Measurements from ENCODE around the gene CCDC201.
"Not testable (repeated sequence)": the region's sequence is repeated elsewhere in the genome, so short reads cannot be mapped to it uniquely, and the experiment has no call there.

CCDC201 gene

DNA sequence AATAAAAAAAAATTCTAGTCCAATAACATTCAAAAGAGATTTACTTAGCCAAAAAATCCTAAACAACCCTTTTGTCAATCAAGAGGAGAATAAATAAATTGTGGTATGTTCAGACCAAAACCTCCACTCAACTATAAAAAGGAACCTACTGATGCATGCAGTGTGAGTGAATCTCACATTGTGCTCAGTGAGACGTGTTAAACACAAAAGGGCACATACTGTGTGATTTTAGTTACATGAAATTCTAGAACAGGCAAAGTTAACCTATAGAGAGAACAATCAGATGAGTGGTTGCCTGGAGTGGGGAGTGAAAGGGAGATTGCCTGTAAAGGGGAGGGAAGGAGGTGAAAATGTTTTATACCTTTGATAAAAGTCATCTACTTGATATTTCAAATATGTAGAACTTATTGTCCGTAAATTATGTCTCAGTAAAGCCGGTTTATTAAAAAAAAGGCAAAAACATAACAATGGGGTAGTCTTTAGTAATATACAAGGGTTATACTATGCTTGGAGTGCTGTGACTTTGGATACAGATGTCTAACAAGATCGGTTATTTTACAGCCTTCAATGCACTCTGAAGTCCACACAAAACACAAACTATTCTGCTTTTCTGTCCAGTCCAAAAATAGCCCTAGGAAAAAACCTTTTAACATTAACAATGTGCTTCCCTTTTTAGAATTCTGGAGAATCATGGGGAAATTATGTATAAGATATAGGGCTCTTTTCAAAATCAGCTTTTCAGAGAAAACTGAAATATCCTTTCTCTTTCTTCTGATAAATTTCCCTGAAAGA is 30.8 kb downstream of the CCDC201 start:
- H3K9ac ChIP-seq (ENCODE audit: low read length); H3K4me1 ChIP-seq (ENCODE audit: control insufficient read depth, insufficient read depth, low read length); H3K27ac ChIP-seq (ENCODE audit: low read depth, low read length); H3K4me3 ChIP-seq (ENCODE audit: low read depth, low read length); H3K9me3 ChIP-seq (ENCODE audit: control insufficient read depth, insufficient read depth, low read depth, low read length); H3K36me3 ChIP-seq (ENCODE audit: control insufficient read depth, insufficient read depth, low read length); H3K27me3 ChIP-seq (ENCODE audit: control insufficient read depth, insufficient read depth, low read length): not testable (repeated sequence)

DNA sequence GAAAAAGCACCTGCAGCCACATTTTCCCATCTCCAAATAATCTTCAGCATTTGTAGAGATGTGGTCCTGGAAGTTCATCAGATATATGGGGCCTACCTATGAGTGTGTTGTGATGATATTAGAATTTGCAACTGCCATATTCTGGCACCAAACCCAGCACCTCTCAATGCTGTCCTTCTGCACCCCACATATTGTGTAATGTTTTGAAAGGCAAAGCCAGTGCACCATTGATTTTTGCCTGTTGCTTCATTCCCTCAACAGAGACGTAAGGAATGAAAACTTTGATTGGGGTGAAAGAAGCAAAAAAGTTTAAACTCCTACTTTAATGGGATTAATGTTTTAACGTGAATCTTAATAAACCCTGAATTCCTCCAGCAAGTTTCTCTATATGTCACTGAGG is 34.0 kb downstream of the CCDC201 start:
- not testable (repeated sequence) for H3K9me3 ChIP-seq (ENCODE audit: control insufficient read depth, insufficient read depth, low read depth, low read length); H3K27ac ChIP-seq (ENCODE audit: low read depth, low read length); H3K27me3 ChIP-seq (ENCODE audit: control insufficient read depth, insufficient read depth, low read length); H3K4me3 ChIP-seq (ENCODE audit: low read depth, low read length); H3K4me1 ChIP-seq (ENCODE audit: control insufficient read depth, insufficient read depth, low read length); H3K36me3 ChIP-seq (ENCODE audit: control insufficient read depth, insufficient read depth, low read length); H3K9ac ChIP-seq (ENCODE audit: low read length)

DNA sequence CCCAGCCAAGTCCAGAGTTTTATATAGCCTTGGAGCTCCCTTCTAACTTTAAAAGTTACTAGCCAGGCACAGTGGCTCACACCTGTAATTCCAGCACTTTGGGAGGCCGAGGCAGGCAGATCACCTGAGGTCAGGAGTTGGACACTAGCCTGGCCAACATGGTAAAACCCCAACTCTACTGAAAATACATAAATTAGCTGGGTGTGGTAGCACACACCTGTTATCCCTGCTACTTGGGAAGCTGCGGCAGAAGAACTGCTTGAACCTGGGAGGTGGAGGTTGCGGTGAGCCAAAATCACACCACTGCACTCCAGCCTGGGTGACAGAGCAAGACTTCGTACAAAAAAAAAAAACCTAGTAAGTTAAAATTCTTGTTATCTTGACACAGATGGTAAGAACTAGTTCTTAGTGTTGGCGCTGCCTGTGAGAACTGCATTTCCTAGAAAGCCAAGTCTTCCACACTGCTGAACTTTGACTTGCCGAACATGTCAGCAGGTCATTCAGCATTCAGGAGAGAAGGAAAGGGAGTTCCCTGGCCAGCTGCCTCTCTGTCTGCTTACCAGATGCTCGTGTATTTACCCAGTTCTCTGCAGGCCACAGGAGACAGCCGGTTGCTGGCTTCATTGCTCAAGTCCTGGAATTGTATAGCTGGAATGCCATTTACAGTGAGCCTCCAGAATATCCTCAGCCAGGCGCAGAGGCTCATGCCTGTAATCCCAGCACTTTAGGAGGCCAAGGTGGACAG is 40.3 kb downstream of the CCDC201 start:
- H3K27me3 ChIP-seq (ENCODE audit: control insufficient read depth, insufficient read depth, low read length); H3K4me3 ChIP-seq (ENCODE audit: low read depth, low read length); H3K36me3 ChIP-seq (ENCODE audit: control insufficient read depth, insufficient read depth, low read length); H3K27ac ChIP-seq (ENCODE audit: low read depth, low read length); H3K9me3 ChIP-seq (ENCODE audit: control insufficient read depth, insufficient read depth, low read depth, low read length); H3K4me1 ChIP-seq (ENCODE audit: control insufficient read depth, insufficient read depth, low read length); H3K9ac ChIP-seq (ENCODE audit: low read length): not testable (repeated sequence)

DNA sequence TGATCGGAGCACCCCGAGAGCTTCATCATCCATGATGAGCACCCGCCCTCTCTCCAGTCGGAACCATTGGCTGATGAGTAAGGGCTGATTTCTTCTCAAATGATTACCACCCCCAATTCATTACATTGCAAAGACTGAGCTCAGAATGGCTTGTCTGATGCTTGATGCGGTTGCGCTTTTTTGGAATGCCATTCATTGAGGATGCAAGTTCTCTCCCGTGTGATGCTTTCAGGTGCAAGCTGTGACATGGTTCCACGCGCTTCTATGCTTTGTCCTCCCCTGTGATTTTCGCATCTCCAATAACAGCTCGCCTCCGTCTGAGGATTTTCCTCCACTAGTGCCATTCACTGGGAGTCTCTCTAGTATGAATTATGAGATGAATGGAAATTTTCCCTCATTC is 43.0 kb downstream of the CCDC201 start:
- H3K4me1 ChIP-seq (ENCODE audit: control insufficient read depth, insufficient read depth, low read length); H3K36me3 ChIP-seq (ENCODE audit: control insufficient read depth, insufficient read depth, low read length); H3K4me3 ChIP-seq (ENCODE audit: low read depth, low read length); H3K27me3 ChIP-seq (ENCODE audit: control insufficient read depth, insufficient read depth, low read length); H3K27ac ChIP-seq (ENCODE audit: low read depth, low read length); H3K9me3 ChIP-seq (ENCODE audit: control insufficient read depth, insufficient read depth, low read depth, low read length); H3K9ac ChIP-seq (ENCODE audit: low read length): not testable (repeated sequence)

DNA sequence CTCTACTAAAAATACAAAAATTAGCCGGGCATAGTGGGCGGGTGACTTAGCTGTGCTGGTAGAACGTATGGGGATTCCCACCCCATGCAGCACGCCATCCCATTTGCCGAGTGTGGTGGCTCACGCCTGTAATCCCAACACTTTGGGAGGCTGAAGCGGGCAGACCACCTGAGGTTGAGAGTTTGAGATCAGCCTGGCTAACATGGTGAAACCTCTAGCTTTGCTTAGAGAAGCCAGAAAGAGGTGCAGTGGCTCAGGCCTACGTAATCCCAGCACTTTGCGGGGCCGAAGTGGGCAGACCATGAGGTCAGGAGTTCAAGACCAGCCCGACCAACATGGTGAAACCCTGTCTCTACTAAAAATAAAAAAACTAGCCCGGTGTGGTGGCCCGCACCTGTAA is 45.2 kb downstream of the CCDC201 start:
- not testable (repeated sequence) for H3K9me3 ChIP-seq (ENCODE audit: control insufficient read depth, insufficient read depth, low read depth, low read length); H3K27ac ChIP-seq (ENCODE audit: low read depth, low read length); H3K36me3 ChIP-seq (ENCODE audit: control insufficient read depth, insufficient read depth, low read length); H3K27me3 ChIP-seq (ENCODE audit: control insufficient read depth, insufficient read depth, low read length); H3K4me3 ChIP-seq (ENCODE audit: low read depth, low read length); H3K4me1 ChIP-seq (ENCODE audit: control insufficient read depth, insufficient read depth, low read length); H3K9ac ChIP-seq (ENCODE audit: low read length)

DNA sequence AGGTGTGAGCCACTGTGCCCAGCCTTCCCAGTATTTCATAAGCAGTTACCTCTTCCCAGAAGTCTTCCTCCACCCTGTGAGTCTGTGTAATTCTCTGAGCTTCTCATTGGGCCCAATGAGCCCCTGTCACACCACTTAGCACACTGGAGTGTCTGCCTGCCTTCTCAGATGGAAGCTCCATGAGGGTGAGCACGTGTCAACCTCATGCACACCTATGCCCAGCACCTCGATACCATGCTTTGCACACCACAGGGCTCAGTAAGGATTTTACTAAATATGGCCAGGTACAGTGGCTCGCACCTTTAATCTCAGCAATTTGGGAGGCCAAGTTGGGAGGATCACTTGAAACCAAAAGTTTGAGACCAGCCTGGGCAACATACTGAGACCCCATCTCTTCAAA is 46.3 kb downstream of the CCDC201 start:
- not testable (repeated sequence) for H3K9me3 ChIP-seq (ENCODE audit: control insufficient read depth, insufficient read depth, low read depth, low read length); H3K27ac ChIP-seq (ENCODE audit: low read depth, low read length); H3K9ac ChIP-seq (ENCODE audit: low read length); H3K4me3 ChIP-seq (ENCODE audit: low read depth, low read length); H3K36me3 ChIP-seq (ENCODE audit: control insufficient read depth, insufficient read depth, low read length); H3K27me3 ChIP-seq (ENCODE audit: control insufficient read depth, insufficient read depth, low read length); H3K4me1 ChIP-seq (ENCODE audit: control insufficient read depth, insufficient read depth, low read length)

DNA sequence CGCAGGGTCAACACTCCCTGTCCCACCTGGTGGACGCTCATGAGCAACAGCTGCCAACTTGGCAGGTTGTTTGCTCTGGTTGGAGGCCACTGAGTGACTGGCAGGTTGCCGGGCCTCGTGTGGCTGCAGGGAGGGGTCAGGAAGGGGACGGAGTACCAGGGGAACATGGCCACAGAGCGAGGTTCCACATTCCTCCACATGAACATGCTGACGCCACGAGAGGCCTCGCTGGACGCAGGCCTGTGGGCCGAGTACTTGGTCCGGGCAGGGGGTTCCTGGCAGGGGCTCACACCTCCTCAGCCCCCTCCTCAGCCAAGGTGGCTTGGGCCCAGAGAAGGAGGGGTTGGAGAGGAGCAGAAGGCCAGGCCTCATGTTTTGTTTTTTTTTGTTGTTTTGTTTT is 54.1 kb downstream of the CCDC201 start:
- H3K27me3 ChIP-seq (ENCODE audit: control insufficient read depth, insufficient read depth, low read length); H3K4me1 ChIP-seq (ENCODE audit: control insufficient read depth, insufficient read depth, low read length); H3K27ac ChIP-seq (ENCODE audit: low read depth, low read length); H3K36me3 ChIP-seq (ENCODE audit: control insufficient read depth, insufficient read depth, low read length); H3K9ac ChIP-seq (ENCODE audit: low read length); H3K4me3 ChIP-seq (ENCODE audit: low read depth, low read length); H3K9me3 ChIP-seq (ENCODE audit: control insufficient read depth, insufficient read depth, low read depth, low read length): not testable (repeated sequence)

DNA sequence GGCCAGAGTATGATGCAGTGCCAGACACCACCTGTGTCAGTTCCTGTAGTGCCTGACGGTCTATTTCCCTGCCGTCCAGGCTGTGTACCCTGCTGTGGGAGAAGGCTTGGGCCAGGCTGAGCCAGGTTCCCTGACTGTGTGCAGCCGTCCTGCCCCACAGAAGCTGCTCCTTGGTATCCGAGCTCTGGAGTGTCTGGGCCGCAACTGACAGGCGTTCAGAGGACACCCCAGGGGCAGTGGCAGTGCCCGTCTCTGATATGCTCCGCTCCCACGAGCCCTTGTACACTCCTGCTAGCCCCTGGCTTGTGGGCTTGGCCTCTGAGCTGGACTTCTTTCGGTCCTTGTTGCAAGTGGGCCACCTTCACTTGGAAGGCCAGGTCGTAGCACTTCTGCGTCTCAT is 55.0 kb downstream of the CCDC201 start:
- not testable (repeated sequence) for H3K27ac ChIP-seq (ENCODE audit: low read depth, low read length); H3K36me3 ChIP-seq (ENCODE audit: control insufficient read depth, insufficient read depth, low read length); H3K9ac ChIP-seq (ENCODE audit: low read length); H3K4me3 ChIP-seq (ENCODE audit: low read depth, low read length); H3K9me3 ChIP-seq (ENCODE audit: control insufficient read depth, insufficient read depth, low read depth, low read length); H3K27me3 ChIP-seq (ENCODE audit: control insufficient read depth, insufficient read depth, low read length); H3K4me1 ChIP-seq (ENCODE audit: control insufficient read depth, insufficient read depth, low read length)

DNA sequence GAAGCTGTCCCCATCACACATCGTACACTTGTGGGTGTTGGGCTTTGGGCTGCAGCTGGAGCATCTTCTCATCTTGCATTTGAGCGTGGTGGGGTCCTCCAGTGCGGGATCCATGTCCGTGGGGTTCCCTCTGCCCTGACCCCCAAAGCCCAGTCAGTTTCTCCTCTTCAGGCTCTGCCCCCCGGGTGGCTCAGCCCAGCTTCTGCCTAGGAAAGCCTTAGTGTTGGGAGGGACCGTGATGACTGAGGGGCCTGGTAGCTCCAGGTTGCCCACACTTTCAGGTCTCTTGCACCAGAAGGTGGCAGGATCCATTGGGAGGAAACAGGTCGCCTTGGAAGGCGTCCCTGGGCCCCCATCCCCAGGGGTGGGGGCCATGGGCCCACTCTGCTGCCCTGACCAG is 55.9 kb downstream of the CCDC201 start:
- not testable (repeated sequence) for H3K9ac ChIP-seq (ENCODE audit: low read length); H3K4me1 ChIP-seq (ENCODE audit: control insufficient read depth, insufficient read depth, low read length); H3K9me3 ChIP-seq (ENCODE audit: control insufficient read depth, insufficient read depth, low read depth, low read length); H3K27me3 ChIP-seq (ENCODE audit: control insufficient read depth, insufficient read depth, low read length); H3K27ac ChIP-seq (ENCODE audit: low read depth, low read length); H3K36me3 ChIP-seq (ENCODE audit: control insufficient read depth, insufficient read depth, low read length); H3K4me3 ChIP-seq (ENCODE audit: low read depth, low read length)

DNA sequence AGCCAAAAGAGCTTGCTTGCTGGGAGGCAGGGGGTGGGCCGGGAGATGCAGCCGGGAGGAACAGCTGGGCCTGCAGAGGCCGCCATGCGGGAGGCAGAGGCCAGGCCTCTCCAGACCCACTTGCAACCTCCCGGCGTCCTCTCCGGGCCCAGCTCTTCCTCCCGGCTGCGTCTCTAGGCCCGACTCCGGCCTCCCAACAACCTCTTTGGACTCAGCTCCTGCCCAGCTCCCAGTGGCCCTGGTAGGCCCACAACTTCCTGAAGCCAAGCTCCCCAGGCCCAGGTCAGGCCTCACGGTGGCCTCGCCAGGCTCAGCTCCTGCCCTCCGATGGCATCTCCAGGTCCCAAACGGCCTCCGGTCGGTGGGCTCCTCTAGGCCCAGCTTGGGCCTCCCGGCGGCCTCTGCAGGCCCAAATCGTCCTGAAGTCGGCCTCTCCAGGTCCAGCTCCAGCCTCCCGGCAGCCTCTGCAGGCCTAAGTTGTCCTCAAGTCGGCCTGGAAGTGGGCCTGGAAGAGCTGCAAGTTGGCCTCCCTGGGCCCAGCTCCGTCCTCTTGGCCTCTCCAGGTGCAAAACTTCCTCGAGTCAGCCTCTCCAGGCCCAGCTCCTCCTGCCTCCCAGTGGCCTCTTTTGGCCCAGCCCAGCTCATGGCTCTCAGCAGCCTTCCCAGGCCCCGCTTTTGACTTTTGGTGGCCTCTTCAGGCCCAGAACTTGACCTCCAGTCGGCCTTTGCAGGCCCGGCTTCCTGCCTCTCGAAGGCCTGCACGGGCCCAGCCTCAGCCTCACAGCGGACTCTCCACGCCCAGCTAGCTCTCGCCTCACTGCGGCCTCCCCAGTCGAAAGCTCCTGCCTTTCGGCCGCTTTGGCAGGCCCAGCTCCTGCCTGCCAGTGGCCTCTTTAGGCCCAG is 58.4 kb downstream of the CCDC201 start:
- not testable (repeated sequence) for H3K9ac ChIP-seq (ENCODE audit: low read length); H3K4me1 ChIP-seq (ENCODE audit: control insufficient read depth, insufficient read depth, low read length); H3K27ac ChIP-seq (ENCODE audit: low read depth, low read length); H3K4me3 ChIP-seq (ENCODE audit: low read depth, low read length); H3K9me3 ChIP-seq (ENCODE audit: control insufficient read depth, insufficient read depth, low read depth, low read length); H3K36me3 ChIP-seq (ENCODE audit: control insufficient read depth, insufficient read depth, low read length); H3K27me3 ChIP-seq (ENCODE audit: control insufficient read depth, insufficient read depth, low read length)

DNA sequence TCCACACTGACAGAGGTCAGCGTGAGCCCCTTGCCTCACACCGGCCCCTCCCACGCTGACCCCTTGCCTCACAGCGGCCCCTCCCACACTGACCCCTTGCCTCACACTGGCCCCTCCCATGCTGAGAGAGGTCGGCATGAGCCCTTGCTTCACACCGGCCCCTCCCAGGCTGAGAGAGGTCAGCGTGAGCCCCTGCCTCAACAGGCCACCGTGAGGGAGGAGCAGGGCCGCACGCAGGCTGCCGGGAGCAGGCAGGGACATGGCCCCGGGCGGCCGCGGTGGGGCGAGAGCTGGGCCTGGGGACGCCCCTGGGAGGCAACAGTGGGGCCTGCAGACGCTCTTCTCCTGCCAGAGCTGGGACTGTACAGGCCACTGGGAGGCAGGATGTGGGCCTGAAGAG is 59.1 kb downstream of the CCDC201 start:
- H3K9ac ChIP-seq (ENCODE audit: low read length); H3K27me3 ChIP-seq (ENCODE audit: control insufficient read depth, insufficient read depth, low read length); H3K36me3 ChIP-seq (ENCODE audit: control insufficient read depth, insufficient read depth, low read length); H3K4me1 ChIP-seq (ENCODE audit: control insufficient read depth, insufficient read depth, low read length); H3K27ac ChIP-seq (ENCODE audit: low read depth, low read length); H3K9me3 ChIP-seq (ENCODE audit: control insufficient read depth, insufficient read depth, low read depth, low read length); H3K4me3 ChIP-seq (ENCODE audit: low read depth, low read length): not testable (repeated sequence)
